ENCODE data around the gene NXN.
"Not testable (repeated sequence)": the region's sequence is repeated elsewhere in the genome, so short reads cannot be mapped to it uniquely, and the experiment has no call there.

The NXN gene

GRCh38 chr17:914561-914960, 65.0 kb downstream of the NXN start:
- TF ChIP-seq CTCF (IDR thresholded peaks at IDR 0.05; ENCODE audit: low read depth, low read length) = no peak
- no peak overlapping the region for H3K4me3 ChIP-seq (ENCODE audit: low read depth, low read length)

- H3K4me3 ChIP-seq (ENCODE audit: low read depth, low read length) = no peak overlapping the region
- TF ChIP-seq CTCF (IDR thresholded peaks at IDR 0.05; ENCODE audit: low read depth, low read length) = no peak
These were observed 66.4 kb downstream of the NXN start for GRCh38 chr17:913207-913606.

GRCh38 chr17:909642-910323, 69.8 kb downstream of the NXN start:
- no peak for TF ChIP-seq CTCF (IDR thresholded peaks at IDR 0.05; ENCODE audit: low read depth, low read length)
- H3K4me3 ChIP-seq (ENCODE audit: low read depth, low read length) = no peak overlapping the region

- H3K4me3 ChIP-seq (ENCODE audit: low read depth, low read length) = no peak overlapping the region
- TF ChIP-seq CTCF (IDR thresholded peaks at IDR 0.05; ENCODE audit: low read depth, low read length) = no peak
These were observed 71.9 kb downstream of the NXN start for GRCh38 chr17:907725-908124.

- not testable (repeated sequence) for H3K4me3 ChIP-seq (ENCODE audit: low read depth, low read length)
These were observed 73.9 kb downstream of the NXN start for GRCh38 chr17:905708-906107.

GRCh38 chr17:903691-904481, 75.7 kb downstream of the NXN start:
- H3K4me3 ChIP-seq (ENCODE audit: low read depth, low read length) = no peak overlapping the region
- no peak for TF ChIP-seq CTCF (IDR thresholded peaks at IDR 0.05; ENCODE audit: low read depth, low read length)

- no peak overlapping the region for H3K4me3 ChIP-seq (ENCODE audit: low read depth, low read length)
- no peak for TF ChIP-seq CTCF (IDR thresholded peaks at IDR 0.05; ENCODE audit: low read depth, low read length)
These were observed 77.1 kb downstream of the NXN start for GRCh38 chr17:902463-902862.

Data from WI38 (cell line).